ENCODE data around the gene SUN3.

DNA sequence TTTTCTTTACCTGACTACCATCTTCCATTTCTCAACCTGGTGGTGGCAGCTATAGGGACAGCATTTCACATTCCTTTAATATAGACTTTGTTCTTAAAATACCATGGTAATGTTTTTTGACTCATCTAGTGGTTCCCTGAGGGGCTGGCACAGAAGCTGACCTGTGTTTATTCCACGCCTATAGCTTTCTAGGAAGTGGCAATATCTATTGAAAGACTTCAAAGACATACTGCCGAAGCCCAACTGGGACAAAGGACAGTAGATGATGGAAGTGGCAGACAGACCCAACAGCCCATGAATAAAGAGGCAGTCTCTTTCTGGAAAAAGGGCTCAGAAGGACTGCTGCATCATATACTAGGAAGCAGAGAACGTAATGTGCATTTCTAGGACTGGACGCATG lies 11.2 kb downstream of the SUN3 start:
- TF ChIP-seq EZH2phosphoT487 (IDR thresholded peaks at IDR 0.05; ENCODE audit: insufficient read depth, low read depth) (no peak), EZH2 (IDR thresholded peaks at IDR 0.05; ENCODE audit: insufficient read depth, poor library complexity, severe bottlenecking) (no peak)
